Trophoblast cell (in vitro differentiated cells and primary cell): Measurements from ENCODE around the gene ALDH3B2.
A peak's percentile ranks its signal among the peaks of the same experiment; 100 is the strongest.

Experiments used
- DNase-seq, 2 donors: peaks; one replicate each; pipeline ENCODE4 v3.0.0-alpha.2; 2016
- H2AFZ ChIP-seq: 2 replicates; pipeline ENCODE4 v1.6.1; 2013; ENCODE audit warnings: low read length, moderate library complexity, mild to moderate bottlenecking; ENCODE audit not compliant: insufficient read depth, poor library complexity
- H2AK5ac ChIP-seq: 2 replicates; pipeline ENCODE4 v1.6.1; 2013; ENCODE audit warnings: mild to moderate bottlenecking, low read length
- H2BK120ac ChIP-seq: 2 replicates; pipeline ENCODE4 v1.6.1; 2013; ENCODE audit warnings: low read length, mild to moderate bottlenecking, moderate library complexity; ENCODE audit not compliant: insufficient read depth, poor library complexity
- H2BK12ac ChIP-seq: 2 replicates; pipeline ENCODE4 v1.6.1; 2013; ENCODE audit warnings: mild to moderate bottlenecking, low read length, moderate library complexity
- H2BK5ac ChIP-seq: 2 replicates; pipeline ENCODE4 v1.6.1; 2013; ENCODE audit warnings: low read length, low read depth, moderate library complexity, mild to moderate bottlenecking; ENCODE audit not compliant: poor library complexity
- H3K14ac ChIP-seq: 2 replicates; pipeline ENCODE4 v1.6.1; 2013; ENCODE audit warnings: mild to moderate bottlenecking, low read length
- H3K18ac ChIP-seq: 2 replicates; pipeline ENCODE4 v1.6.1; 2013; ENCODE audit warnings: mild to moderate bottlenecking, low read length
- H3K23ac ChIP-seq: 2 replicates; pipeline ENCODE4 v1.6.1; 2013; ENCODE audit warnings: low read length
- H3K27ac ChIP-seq: 2 replicates; pipeline ENCODE4 v1.5.1; 2013; ENCODE audit warnings: low read depth, mild to moderate bottlenecking, inconsistent platforms, low read length, moderate library complexity
- H3K27me3 ChIP-seq: 2 replicates; pipeline ENCODE4 v1.6.1; 2013; ENCODE audit warnings: inconsistent platforms, mild to moderate bottlenecking, low read length, moderate library complexity; ENCODE audit not compliant: insufficient read depth
- H3K36me3 ChIP-seq, 2 experiments: 1 replicate in 1 of 2; 2 replicates in 1 of 2; pipeline ENCODE4 v1.6.1; 2013; ENCODE audit warnings: low read length in 2 of 2, mild to moderate bottlenecking in 2 of 2, moderate library complexity in 1 of 2; ENCODE audit not compliant: insufficient read depth in 2 of 2, control insufficient read depth in 1 of 2
- H3K4ac ChIP-seq: 2 replicates; pipeline ENCODE4 v1.6.1; 2013; ENCODE audit warnings: low read depth, mild to moderate bottlenecking, low read length, moderate library complexity
- H3K4me1 ChIP-seq, 2 experiments: 1 replicate in 1 of 2; 2 replicates in 1 of 2; pipeline ENCODE4 v1.6.1; 2013; ENCODE audit warnings: low read length in 2 of 2, mild to moderate bottlenecking in 2 of 2, moderate library complexity in 1 of 2; ENCODE audit not compliant: insufficient read depth in 2 of 2, control insufficient read depth in 1 of 2
- H3K4me2 ChIP-seq: 2 replicates; pipeline ENCODE4 v1.6.1; 2013; ENCODE audit warnings: inconsistent platforms, mild to moderate bottlenecking, low read length, moderate library complexity
- H3K4me3 ChIP-seq: 2 replicates; pipeline ENCODE4 v1.5.1; 2013; ENCODE audit warnings: mild to moderate bottlenecking, low read depth, low read length, inconsistent platforms
- H3K79me1 ChIP-seq: one replicate; pipeline ENCODE4 v1.6.1; 2013; ENCODE audit warnings: low read length
- H3K79me2 ChIP-seq: 2 replicates; pipeline ENCODE4 v1.6.1; 2013; ENCODE audit warnings: low read length, mild to moderate bottlenecking; ENCODE audit not compliant: control insufficient read depth, insufficient read depth, poor library complexity
- H3K9ac ChIP-seq: 2 replicates; pipeline ENCODE4 v1.6.1; 2013; ENCODE audit warnings: mild to moderate bottlenecking, low read length
- H3K9me3 ChIP-seq: 2 replicates; pipeline ENCODE4 v1.6.1; 2013; ENCODE audit warnings: low read depth, mild to moderate bottlenecking, control low read depth, inconsistent platforms, low read length; ENCODE audit not compliant: insufficient read depth
- H4K12ac ChIP-seq: 2 replicates; pipeline ENCODE4 v1.6.1; 2013; ENCODE audit warnings: low read depth, mild to moderate bottlenecking, low read length, moderate library complexity
- H4K8ac ChIP-seq: 2 replicates; pipeline ENCODE4 v1.6.1; 2013; ENCODE audit warnings: low read depth, mild to moderate bottlenecking, low read length, moderate library complexity
- H4K91ac ChIP-seq: one replicate; pipeline ENCODE4 v1.6.1; 2013; ENCODE audit warnings: low read depth, mild to moderate bottlenecking, low read length, moderate library complexity
- WGBS: extraction: QIAGEN DNeasy Blood & Tissue Kit; methylation state at CpG from one replicate; pipeline ENCODE4 v1.1.7; 2013; ENCODE audit warnings: missing lambda C conversion rate; ENCODE audit not compliant: insufficient read length, insufficient coverage; ENCODE audit errors: extremely low coverage; 5-methylcytosine and 5-hydroxymethylcytosine counted together

Gene ALDH3B2

GRCh38 chr11:67648796-67649613, 25.4 kb downstream of the ALDH3B2 start:
- no peak for DNase-seq
- no CpG with 5 or more reads among the region's 12 CpGs for WGBS

GRCh38 chr11:67648140-67648795, 26.2 kb downstream of the ALDH3B2 start:
- Histone ChIP-seq H3K9me3 (peaks cover 4% of the 10 kb centered on the region), H2AFZ (no peak overlapping the region), H3K4ac (no peak overlapping the region), H4K8ac (no peak overlapping the region), H3K18ac (no peak overlapping the region), H3K79me2 (no peaks in the 10 kb centered on the region), H3K4me2 (no peak overlapping the region), H3K27me3 (no peaks in the 10 kb centered on the region), H4K91ac (no peak overlapping the region), H3K9ac (no peak overlapping the region), H3K4me1 (no peaks in the 10 kb centered on the region), H3K14ac (no peak overlapping the region), H2BK12ac (no peak overlapping the region), H2AK5ac (no peak overlapping the region), H3K27ac (no peak overlapping the region), H3K23ac (no peak overlapping the region), H3K4me3 (no peak overlapping the region), H3K79me1 (no peaks in the 10 kb centered on the region), H2BK5ac (no peak overlapping the region), H3K36me3 (no peaks in the 10 kb centered on the region), H2BK120ac (no peak overlapping the region), H4K12ac (no peak overlapping the region)
- DNase-seq, result peak; percentile 26 to 68
- no CpG with 5 or more reads among the region's 12 CpGs for WGBS

More at GRCh38 chr11:67648796-67649613, 25.4 kb downstream of the ALDH3B2 start:
- no peaks in the 10 kb centered on the region for H3K36me3 ChIP-seq
- H4K91ac ChIP-seq, result no peak overlapping the region
- no peak overlapping the region for H4K12ac ChIP-seq
- H3K79me2 ChIP-seq, result no peaks in the 10 kb centered on the region
- no peak overlapping the region for H2BK120ac ChIP-seq
- H3K4me3 ChIP-seq, result peak overlapping the region; percentile 21
- no peak overlapping the region for H2AK5ac ChIP-seq
- no peak overlapping the region for H3K4me2 ChIP-seq
- H3K27me3 ChIP-seq, result no peaks in the 10 kb centered on the region
- H2BK12ac ChIP-seq, result no peak overlapping the region
- no peak overlapping the region for H2BK5ac ChIP-seq
- H3K9me3 ChIP-seq, result peaks cover 4% of the 10 kb centered on the region
- H3K4me1 ChIP-seq, result no peaks in the 10 kb centered on the region
- no peak overlapping the region for H3K27ac ChIP-seq
- H3K14ac ChIP-seq, result no peak overlapping the region
- H4K8ac ChIP-seq, result no peak overlapping the region
- no peak overlapping the region for H2AFZ ChIP-seq
- H3K4ac ChIP-seq, result no peak overlapping the region
- no peak overlapping the region for H3K9ac ChIP-seq
- peak overlapping the region; percentile 11 for H3K23ac ChIP-seq
- H3K79me1 ChIP-seq, result no peaks in the 10 kb centered on the region
- no peak overlapping the region for H3K18ac ChIP-seq

DNA sequence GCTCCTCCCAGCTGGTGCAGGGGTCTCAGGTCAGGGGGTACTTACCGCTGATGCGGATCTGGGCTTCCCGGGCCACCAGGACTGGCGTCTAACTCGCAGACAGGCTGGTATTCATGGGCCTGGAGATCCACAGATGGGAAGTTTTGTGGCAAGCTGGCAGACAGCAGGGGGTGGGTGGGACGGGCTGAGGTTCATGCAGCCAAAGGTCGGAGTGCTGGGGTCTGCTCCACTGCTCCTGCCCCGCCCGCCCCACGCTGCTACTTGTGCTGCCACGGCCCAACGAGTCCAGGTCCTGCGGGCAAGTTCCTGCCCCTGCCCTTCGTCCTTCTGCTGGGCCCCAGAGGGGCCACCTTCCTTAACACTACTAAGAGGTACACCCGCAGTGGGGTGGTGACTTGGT, 27.0 kb downstream of the ALDH3B2 start:
- Histone ChIP-seq H4K91ac (no peak overlapping the region), H3K23ac (no peak overlapping the region), H3K4me1 (no peaks in the 10 kb centered on the region), H3K18ac (no peak overlapping the region), H3K36me3 (no peaks in the 10 kb centered on the region), H4K8ac (no peak overlapping the region), H3K14ac (no peak overlapping the region), H3K9ac (no peak overlapping the region), H2AK5ac (no peak overlapping the region), H3K79me2 (no peaks in the 10 kb centered on the region), H3K4ac (no peak overlapping the region), H4K12ac (no peak overlapping the region), H2AFZ (no peak overlapping the region), H3K9me3 (peaks cover 4% of the 10 kb centered on the region), H2BK120ac (no peak overlapping the region), H2BK5ac (no peak overlapping the region), H2BK12ac (no peak overlapping the region), H3K4me3 (no peak overlapping the region), H3K79me1 (no peaks in the 10 kb centered on the region), H3K27ac (no peak overlapping the region), H3K27me3 (no peaks in the 10 kb centered on the region), H3K4me2 (no peak overlapping the region)
- DNase-seq, result no peak
- WGBS, result no CpG with 5 or more reads among the region's 15 CpGs

DNA sequence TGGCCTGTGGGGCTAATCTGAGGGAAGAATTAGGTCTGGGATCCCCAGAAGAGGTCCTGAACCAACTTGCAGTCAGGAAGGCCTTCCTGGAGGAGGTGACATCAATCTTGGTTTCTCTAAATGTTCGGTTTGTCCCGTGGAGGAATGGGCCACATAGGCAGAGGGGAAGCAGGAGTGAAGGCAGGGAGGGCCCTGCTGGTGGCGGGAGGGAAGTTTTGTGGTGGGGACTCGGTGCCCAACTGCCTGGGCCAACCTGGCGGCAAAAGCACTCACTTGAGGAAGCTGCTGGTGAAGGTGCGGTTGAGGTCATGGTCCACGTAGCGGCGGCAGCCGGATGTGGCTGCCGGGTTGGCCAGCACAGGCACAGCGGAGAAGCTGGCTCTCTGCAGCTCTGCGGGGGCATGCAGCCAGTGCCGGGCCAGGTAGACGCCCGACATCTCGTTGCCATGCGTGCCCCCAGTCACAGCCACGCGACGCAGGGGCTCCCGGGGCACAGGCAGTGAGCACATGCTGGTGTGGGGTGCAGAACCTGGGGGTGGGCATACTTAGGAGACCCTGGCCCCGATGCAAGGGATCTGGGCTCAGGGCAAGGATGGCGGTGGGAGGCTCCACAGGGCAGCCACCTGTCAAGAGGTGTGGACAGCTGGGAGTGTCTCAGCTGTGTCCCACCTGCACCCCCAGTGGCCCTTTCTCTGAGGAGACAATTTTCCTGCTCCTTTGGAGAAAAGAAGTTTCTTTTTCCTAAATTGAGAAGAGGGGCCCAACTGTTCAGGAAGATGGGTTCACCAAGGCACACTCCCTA, 27.7 kb downstream of the ALDH3B2 start:
- Histone ChIP-seq H3K4me2 (no peak overlapping the region), H3K79me1 (no peaks in the 10 kb centered on the region), H3K27me3 (no peaks in the 10 kb centered on the region), H3K27ac (no peak overlapping the region), H3K79me2 (no peaks in the 10 kb centered on the region), H2BK120ac (no peak overlapping the region), H4K8ac (no peak overlapping the region), H3K9ac (no peak overlapping the region), H3K36me3 (no peaks in the 10 kb centered on the region), H2AK5ac (no peak overlapping the region), H3K4me3 (no peak overlapping the region), H3K18ac (no peak overlapping the region), H2BK5ac (no peak overlapping the region), H3K9me3 (peaks cover 4% of the 10 kb centered on the region), H4K91ac (no peak overlapping the region), H3K4ac (no peak overlapping the region), H2AFZ (no peak overlapping the region), H2BK12ac (no peak overlapping the region), H4K12ac (no peak overlapping the region), H3K4me1 (no peaks in the 10 kb centered on the region), H3K14ac (no peak overlapping the region), H3K23ac (no peak overlapping the region)
- DNase-seq, result no peak
- no CpG with 5 or more reads among the region's 24 CpGs for WGBS
